ENCODE results near the gene ACAN.

- TF ChIP-seq POLR2AphosphoS5 (IDR thresholded peaks at IDR 0.05; ENCODE audit: low read depth, low read length) (no peak), CTCF (IDR thresholded peaks at IDR 0.05) (no peak), TCF7L2 (IDR thresholded peaks at IDR 0.05; ENCODE audit: low read depth, low read length) (no peak), SIN3A (IDR thresholded peaks at IDR 0.05; ENCODE audit: borderline replicate concordance, insufficient read depth, low read depth, low read length) (no peak)
These were observed 11.6 kb upstream of the ACAN start for GRCh38 chr15:88791637-88792036.

Measured in Panc1 (cell line).